Right lobe of liver (tissue), 4 donors: ENCODE results near the gene FAM72A.
"Not testable (repeated sequence)": the region's sequence is repeated elsewhere in the genome, so short reads cannot be mapped to it uniquely, and the experiment has no call there.

Experiments used
- POLR2A ChIP-seq: fragments of 450-650 bp; IDR thresholded peaks from one replicate; pipeline ENCODE4 v1.6.1; 2017; ENCODE audit warnings: antibody characterized with exemption, mild to moderate bottlenecking
- TF ChIP-seq, protein P1 (sequence below), 4 donors: fragments of 200-600 bp in 3 of 4; fragments of 450-650 bp in 1 of 4; IDR thresholded peaks; one replicate each; pipeline versions ENCODE4 v1.5.1 to v1.8.0; 2016 to 2022; ENCODE audit warnings: antibody characterized with exemption in 4 of 4, mild to moderate bottlenecking in 2 of 4
- donor health status: DM: no; HTN: no; CAD: no.
- donor health status: DM: no; HTN: no; CAD: no.
- donor health status: DM: no; HTN: yes; CAD: no.

DNA sequence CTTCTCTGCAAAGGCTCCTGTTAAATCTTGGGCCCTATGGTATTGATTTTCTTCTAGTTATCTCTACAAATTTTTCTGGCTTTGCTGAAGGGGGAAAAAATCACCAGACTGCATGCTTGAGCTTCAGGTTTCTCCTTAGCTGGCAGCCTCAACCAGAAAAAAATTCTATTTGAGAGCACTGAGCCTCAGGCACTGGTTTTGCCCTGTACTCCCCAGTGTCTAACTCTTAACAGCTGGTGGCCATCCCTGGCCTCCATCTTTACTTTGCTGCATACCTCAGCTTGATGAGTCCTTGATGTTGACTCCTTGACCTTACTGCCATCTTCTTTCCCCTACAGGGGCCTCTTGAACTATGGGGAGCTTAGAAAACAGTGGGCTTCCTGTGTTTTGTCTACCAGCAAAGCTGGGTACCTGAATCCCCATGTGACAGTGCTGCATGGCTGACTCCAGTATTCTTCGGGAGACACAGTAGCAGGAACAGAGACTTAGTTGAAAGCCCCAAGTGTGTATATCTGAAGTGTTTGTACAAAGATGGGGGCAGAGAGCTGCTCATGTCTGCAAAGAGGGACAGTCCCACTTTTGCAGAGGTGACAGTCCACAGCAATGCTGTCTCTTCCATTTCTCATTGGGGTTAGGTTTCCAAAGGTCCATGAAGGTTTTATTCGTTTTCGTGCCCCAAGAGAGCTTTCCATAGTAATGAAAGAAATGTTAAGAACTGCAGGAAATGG, 31.7 kb upstream of the FAM72A start:
- TF ChIP-seq, protein P1, sequence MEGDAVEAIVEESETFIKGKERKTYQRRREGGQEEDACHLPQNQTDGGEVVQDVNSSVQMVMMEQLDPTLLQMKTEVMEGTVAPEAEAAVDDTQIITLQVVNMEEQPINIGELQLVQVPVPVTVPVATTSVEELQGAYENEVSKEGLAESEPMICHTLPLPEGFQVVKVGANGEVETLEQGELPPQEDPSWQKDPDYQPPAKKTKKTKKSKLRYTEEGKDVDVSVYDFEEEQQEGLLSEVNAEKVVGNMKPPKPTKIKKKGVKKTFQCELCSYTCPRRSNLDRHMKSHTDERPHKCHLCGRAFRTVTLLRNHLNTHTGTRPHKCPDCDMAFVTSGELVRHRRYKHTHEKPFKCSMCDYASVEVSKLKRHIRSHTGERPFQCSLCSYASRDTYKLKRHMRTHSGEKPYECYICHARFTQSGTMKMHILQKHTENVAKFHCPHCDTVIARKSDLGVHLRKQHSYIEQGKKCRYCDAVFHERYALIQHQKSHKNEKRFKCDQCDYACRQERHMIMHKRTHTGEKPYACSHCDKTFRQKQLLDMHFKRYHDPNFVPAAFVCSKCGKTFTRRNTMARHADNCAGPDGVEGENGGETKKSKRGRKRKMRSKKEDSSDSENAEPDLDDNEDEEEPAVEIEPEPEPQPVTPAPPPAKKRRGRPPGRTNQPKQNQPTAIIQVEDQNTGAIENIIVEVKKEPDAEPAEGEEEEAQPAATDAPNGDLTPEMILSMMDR (IDR thresholded peaks at IDR 0.05), result not testable (repeated sequence)
- not testable (repeated sequence) for TF ChIP-seq POLR2A
